Activated CD4-positive, CD25-positive, alpha-beta regulatory T cell treated with anti-CD3 and anti-CD28 coated beads, Interleukin-2, amount 50 U/mL, for 16 hours (primary cell): Measurements from ENCODE around the gene GRPEL2.
"Not testable (repeated sequence)": the region's sequence is repeated elsewhere in the genome, so short reads cannot be mapped to it uniquely, and the experiment has no call there.

Experiments
- DNase-seq: peaks from one replicate; pipeline ENCODE4 v3.0.0-alpha.2; 2020; ENCODE audit warnings: low read depth, low spot score

Gene GRPEL2

DNA sequence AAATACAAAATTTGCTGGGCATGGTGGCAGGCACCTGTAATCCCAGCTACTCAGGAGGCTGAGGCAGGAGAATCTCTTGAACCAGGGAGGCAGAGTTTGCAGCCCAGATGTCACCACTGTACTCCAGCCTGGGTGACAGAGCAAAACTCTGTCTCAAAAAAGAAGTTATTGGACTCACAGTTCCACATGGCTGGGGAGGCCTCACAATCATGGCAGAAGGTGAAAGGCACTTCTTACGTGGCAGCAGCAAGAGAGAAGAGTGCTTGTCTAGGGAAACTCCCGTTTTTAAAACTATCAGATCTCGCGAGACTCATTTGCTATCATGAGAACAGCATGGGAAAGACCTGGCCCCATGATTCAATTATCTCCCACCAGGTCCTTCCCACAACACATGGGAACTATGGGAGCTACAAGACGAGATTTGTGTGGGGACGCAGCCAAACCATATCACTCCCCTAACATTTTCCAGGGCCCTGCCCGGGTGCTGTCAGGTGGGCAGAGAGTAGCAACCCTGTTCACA, 53.5 kb downstream of the GRPEL2 start:
- not testable (repeated sequence) for DNase-seq

- no peak for DNase-seq
Observed at GRCh38 chr5:149399775-149400174, 54.5 kb downstream of the GRPEL2 start.

DNA sequence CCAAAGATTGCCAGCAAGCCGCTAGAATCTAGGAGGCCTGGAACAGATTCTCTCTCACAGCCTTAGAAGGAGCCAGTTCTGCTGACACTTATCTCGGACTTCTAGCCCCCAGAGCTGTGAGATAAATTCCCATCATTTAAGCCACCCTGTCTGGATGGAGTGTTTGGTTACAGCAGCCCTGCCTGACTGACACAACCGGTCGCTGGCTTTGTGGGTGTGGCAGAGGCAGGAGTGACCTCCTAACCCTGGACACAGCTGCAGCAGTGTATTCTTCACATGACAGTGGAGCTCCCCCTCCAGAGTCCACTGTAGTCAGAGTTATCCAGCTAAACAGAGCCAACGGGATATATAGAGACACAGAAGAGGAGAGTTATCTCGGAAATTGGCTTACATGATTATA, 55.0 kb downstream of the GRPEL2 start:
- no peak for DNase-seq

DNA sequence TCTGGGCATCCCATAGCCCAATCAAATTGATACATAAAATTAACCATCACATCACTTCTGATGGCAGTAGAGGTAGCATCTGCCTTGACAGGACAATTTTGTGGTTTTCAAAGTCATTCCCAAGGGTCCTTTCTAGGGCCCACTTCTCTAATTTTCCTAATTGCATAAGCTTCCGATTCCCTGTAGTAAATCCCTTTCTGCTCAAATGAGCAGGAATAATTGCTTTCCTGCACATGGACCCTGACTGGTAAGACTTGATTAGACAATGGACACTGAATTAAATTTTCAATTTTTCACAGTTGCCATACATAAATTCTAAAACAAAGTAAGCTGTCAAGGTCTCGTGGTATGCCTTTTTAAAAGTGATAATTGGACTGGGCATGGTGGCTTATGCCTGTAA, 55.8 kb downstream of the GRPEL2 start:
- no peak for DNase-seq

DNA sequence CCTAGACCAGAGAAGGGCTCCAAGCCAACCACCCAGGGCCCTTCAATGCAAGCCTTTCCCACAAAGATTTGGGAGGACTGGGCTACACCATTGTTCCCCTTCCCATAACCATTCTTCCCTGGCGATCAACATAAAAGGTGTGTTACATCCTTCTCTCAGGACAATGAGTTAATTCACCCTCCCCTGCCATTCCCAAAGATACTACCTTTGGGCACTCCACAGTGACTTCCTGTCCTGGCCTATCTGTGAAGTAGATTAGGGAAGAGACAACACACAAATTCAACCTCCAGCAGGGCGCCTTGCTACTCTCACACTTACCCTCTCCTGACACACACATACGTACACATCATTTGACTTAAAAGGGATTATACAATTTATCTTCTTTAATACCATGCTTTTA, 57.0 kb downstream of the GRPEL2 start:
- no peak for DNase-seq
